NK-92 treated with Interleukin-12 subunit alpha and Interleukin-12 subunit beta, amount 100 ng/mL, for 24 hours (cell line): ENCODE data around the gene PDZD4.

ENCODE experiments used
- DNase-seq: peaks from one replicate; lab custom pipeline; 2025; lab: John Stamatoyannopoulos, UW

PDZD4 gene

GRCh38 chrX:153829799-153830639 is at the start of gene PDZD4:
Gene PDZD4, minus strand, starts transcription at chrX:153830544. Its CDS starts 246 bp downstream, at chrX:153830298.
- DNase-seq, result no peak

- no peak for DNase-seq
These were observed 49.5 kb upstream of the PDZD4 start for GRCh38 chrX:153879741-153880439.

- DNase-seq, result no peak
These were observed 48.8 kb upstream of the PDZD4 start for GRCh38 chrX:153878969-153879653.

- DNase-seq, result no peak
These were observed 48.0 kb upstream of the PDZD4 start for GRCh38 chrX:153878345-153878744.

- DNase-seq, result no peak
These were observed 47.4 kb upstream of the PDZD4 start for GRCh38 chrX:153877571-153878261.

- DNase-seq, result no peak
These were observed 45.8 kb upstream of the PDZD4 start for GRCh38 chrX:153876112-153876491.

- DNase-seq, result no peak
These were observed 45.2 kb upstream of the PDZD4 start for GRCh38 chrX:153875391-153876111.

GRCh38 chrX:153874366-153875125 is 44.2 kb upstream of the PDZD4 start:
- no peak for DNase-seq

GRCh38 chrX:153874085-153874365 is 43.7 kb upstream of the PDZD4 start:
- DNase-seq, result no peak

- no peak for DNase-seq
These were observed 43.1 kb upstream of the PDZD4 start for GRCh38 chrX:153873282-153874084.

GRCh38 chrX:153871946-153872878 is 41.9 kb upstream of the PDZD4 start:
- no peak for DNase-seq

GRCh38 chrX:153871451-153871850 is 41.1 kb upstream of the PDZD4 start:
- DNase-seq, result no peak

GRCh38 chrX:153870791-153871360 is 40.5 kb upstream of the PDZD4 start:
- DNase-seq, result no peak

- DNase-seq, result no peak
These were observed 39.9 kb upstream of the PDZD4 start for GRCh38 chrX:153870288-153870690.

- no peak for DNase-seq
These were observed 39.3 kb upstream of the PDZD4 start for GRCh38 chrX:153869473-153870287.

GRCh38 chrX:153868576-153869472 is 38.5 kb upstream of the PDZD4 start:
- no peak for DNase-seq

GRCh38 chrX:153867671-153868070 is 37.3 kb upstream of the PDZD4 start:
- DNase-seq, result no peak
